Neuron (in vitro differentiated cells): ENCODE data around the gene ANXA8.
"Not testable (repeated sequence)": the region's sequence is repeated elsewhere in the genome, so short reads cannot be mapped to it uniquely, and the experiment has no call there.

ENCODE experiments used
- H2AFZ ChIP-seq: one replicate; pipeline ENCODE4 v1.6.1; 2013; ENCODE audit warnings: low read depth, mild to moderate bottlenecking, inconsistent platforms, low read length, moderate library complexity
- H3K27me3 ChIP-seq: one replicate; pipeline ENCODE4 v1.6.1; 2013; ENCODE audit warnings: low read length; ENCODE audit not compliant: insufficient read depth
- H3K36me3 ChIP-seq: one replicate; pipeline ENCODE4 v1.6.1; 2013; ENCODE audit warnings: low read length; ENCODE audit not compliant: insufficient read depth
- H3K4me1 ChIP-seq: one replicate; pipeline ENCODE4 v1.6.1; 2013; ENCODE audit warnings: low read length; ENCODE audit not compliant: insufficient read depth
- H3K4me3 ChIP-seq: 2 replicates; pipeline ENCODE4 v1.5.1; 2013; ENCODE audit warnings: mild to moderate bottlenecking, low read length, moderate library complexity
- H3K9me3 ChIP-seq: one replicate; pipeline ENCODE4 v1.6.1; 2013; ENCODE audit warnings: low read length

The ANXA8 gene

DNA sequence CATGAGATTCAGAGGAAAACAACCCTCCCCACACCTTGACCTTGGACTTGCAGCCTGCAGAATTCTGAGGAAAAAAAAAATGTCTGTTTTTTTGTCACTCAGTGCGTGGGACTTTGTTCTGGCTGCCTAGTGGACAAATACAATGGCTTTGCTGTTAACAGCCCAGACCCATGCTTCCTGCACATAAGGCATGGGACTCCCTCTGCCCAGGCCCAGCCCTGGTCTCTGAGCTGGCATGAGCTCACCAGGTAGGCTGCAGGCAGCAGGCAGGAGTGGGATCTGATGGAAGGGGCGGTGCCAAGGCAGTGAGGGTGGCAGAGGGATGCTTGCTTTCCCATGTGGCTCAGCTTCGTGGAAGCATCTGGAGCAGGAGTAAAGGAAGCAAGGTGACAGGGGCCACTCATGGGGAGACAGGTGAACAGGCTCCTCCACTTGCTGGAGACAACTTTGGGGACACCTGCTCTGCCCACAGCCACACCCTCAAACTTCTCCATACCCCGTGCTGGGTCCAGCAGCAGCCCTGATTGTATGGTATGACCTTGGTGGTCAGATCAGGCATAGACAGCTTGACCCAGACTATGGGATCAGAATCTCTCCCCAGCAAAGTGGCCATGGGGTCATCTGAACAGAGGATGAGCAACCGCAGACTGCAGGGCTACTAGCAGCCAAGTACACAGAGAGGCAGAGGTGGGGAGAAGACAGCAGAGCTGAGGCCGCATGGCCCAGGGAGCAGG, 27.0 kb downstream of the ANXA8 start:
- Histone ChIP-seq H3K27me3 (peaks cover 18% of the 10 kb centered on the region), H2AFZ (no peak overlapping the region), H3K36me3 (no peaks in the 10 kb centered on the region), H3K4me3 (no peak overlapping the region), H3K4me1 (peaks cover 2% of the 10 kb centered on the region), H3K9me3 (no peaks in the 10 kb centered on the region)

DNA sequence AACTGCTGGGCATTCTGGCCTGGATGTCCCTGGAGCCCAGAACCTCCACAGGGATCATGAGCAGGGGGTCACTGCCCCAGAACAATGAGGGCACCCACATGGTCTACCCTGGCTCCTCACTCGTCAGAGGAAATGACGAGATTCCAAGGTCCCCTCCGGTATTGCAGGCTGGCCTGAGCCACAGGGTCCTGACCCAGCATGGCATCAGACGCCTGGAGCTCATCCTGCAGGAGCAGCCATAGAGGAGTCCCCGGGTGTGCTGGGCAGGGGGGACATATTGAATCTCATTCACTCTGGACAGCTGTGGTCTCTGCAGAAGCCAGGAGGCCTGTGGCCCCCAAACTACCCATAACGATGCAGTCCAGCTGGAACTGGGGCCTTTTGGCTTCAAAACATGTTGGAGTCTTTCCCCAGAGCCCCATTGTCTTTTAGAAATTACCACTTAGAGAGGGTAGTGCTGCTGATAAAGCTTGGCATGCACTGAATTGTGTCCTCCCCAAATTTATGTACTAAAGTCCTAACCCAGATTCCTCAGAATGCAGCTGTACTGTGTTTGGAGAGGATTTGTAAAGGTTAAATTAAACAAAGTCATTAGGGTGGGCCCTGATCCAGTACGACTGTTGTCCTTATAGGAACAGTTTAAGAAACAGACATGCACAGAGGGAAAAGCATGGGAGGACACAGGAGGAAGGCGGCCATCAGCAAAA, 27.7 kb downstream of the ANXA8 start:
- no peaks in the 10 kb centered on the region for H3K36me3 ChIP-seq
- no peak overlapping the region for H2AFZ ChIP-seq
- H3K27me3 ChIP-seq, result peaks cover 18% of the 10 kb centered on the region
- no peak overlapping the region for H3K4me3 ChIP-seq
- no peaks in the 10 kb centered on the region for H3K9me3 ChIP-seq
- peaks cover 2% of the 10 kb centered on the region for H3K4me1 ChIP-seq

DNA sequence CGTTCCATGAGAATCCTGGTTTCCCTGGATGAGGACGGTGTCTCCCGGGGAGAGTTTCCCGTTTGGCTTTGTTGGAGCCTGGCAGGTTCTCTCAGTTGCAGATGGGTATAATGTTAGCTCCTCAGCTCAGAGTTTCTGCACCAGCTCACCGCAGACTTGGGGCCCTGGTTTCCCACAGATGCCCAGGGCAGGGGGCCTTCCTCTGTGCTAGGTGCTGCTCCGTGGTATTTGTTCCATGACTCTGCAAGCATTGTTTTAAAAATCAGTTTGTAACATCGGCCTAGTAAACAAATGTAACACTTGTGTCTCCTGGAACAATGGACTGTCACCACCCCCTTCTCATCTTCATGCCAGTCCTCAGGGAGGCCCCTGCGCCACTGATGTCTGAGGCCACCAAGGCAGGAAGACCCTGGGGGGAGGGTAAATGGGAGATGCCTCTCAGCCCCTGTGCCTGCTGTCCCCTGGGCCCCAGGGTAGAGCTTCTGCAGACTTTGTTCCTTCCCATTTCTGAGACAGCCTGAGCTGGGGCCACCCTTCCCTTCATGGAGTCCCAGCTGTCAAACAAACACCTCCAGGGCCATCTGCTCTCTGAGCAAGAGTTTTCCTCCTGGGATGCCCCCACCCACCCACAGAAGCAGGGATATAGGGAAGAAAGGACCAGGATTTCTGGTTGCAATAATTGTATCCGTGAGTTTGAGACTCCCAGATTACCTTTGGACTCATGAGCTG, 28.4 kb downstream of the ANXA8 start:
- not testable (repeated sequence) for H2AFZ ChIP-seq, H3K36me3 ChIP-seq, H3K9me3 ChIP-seq, H3K4me3 ChIP-seq, H3K4me1 ChIP-seq
- H3K27me3 ChIP-seq, result peaks cover 20% of the 10 kb centered on the region

DNA sequence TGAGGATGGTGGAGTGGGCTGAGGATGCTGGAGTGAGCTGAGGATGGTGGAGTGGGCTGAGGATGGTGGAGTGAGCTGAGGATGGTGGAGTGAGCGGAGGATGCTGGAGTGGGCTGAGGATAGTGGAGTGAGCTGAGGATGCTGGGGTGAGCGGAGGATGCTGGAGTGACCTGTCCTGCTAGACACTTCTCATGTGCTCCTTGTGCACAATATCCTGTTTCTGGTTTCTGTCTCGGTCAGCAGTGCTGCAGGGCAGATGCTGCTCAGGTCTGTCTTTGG, 29.2 kb downstream of the ANXA8 start:
- Histone ChIP-seq H3K36me3 (no peaks in the 10 kb centered on the region), H3K27me3 (peaks cover 26% of the 10 kb centered on the region), H3K9me3 (no peaks in the 10 kb centered on the region)

DNA sequence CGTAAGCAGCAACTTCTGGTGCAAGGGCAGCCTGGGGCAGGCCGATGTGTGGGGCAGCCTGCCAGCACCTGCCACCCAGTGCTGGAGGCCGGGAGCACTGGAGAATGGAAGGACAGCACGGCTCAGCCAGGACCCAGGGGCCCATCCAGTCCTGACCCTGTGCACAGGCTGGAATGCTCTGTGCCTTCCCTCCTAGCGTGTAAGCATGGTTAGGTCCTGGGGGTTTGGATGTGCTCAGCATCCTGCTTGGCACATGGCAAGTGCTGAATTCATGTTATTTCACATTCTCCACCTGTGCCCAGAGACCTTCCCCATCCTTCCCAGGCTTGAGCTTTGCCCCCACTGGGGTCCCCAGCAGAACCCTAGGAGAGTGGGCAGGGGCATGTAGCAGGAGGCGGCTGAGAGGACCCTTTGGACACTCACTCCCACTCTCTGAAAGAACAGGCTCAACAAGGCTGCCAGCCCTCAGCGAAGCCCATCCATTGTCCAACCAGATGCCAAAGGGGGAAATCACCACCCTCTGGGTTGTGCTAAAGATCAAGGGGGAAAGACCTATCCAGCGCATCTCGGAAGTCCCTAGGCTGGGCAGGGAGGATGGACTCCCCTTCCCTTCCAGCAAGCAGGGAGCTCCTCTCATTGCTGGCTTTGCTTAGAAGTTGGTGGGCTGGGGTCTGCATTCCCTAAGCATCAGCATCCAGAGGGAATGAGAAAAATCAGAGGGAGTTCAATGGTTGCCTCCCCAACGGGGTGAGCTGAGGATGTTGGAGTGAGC, 29.7 kb downstream of the ANXA8 start:
- no peaks in the 10 kb centered on the region for H3K9me3 ChIP-seq
- H3K4me1 ChIP-seq, result no peaks in the 10 kb centered on the region
- H3K36me3 ChIP-seq, result no peaks in the 10 kb centered on the region
- no peak overlapping the region for H2AFZ ChIP-seq
- no peak overlapping the region for H3K4me3 ChIP-seq
- peaks cover 28% of the 10 kb centered on the region for H3K27me3 ChIP-seq

More for the DNA sequence above, 29.2 kb downstream of the ANXA8 start:
- Histone ChIP-seq H2AFZ (no peak overlapping the region), H3K4me3 (no peak overlapping the region), H3K4me1 (no peaks in the 10 kb centered on the region)

DNA sequence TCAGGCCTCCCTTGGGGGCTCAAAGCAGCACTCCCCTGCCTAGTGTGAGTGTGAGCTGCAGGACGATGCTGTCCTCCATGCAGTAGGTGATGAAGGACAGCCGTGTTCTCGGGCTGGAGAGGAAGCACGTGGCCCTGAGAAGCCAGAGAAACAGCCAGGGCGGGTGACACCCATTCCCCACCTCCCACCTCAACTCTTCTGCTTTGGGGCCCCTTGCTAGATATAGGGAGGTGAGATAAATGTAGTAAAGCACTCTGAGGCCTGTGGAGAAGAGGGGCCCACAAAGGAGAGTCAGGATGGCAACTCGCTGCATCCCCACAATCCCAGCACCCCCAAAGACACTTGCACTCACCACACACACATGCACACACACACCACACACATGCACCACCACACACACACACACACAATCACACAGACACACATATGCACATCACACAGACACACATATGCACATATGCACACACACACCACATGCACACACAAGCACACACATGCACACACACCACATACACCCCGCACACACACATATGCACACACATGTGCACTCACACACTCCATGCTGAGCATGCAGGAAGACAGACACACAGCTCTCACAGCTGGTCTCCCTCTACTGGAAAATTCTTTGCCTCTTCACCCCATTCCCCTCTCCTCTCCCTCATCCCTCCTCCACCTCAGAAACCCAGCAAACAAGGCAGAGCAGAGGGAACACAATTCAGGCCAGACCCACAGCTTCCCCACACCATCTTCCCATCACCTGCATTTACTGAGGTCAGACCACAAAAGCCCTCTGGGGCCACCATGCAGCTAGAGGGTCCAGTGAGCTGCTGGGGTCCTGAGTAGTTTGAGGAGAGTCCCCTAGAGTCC, 30.5 kb downstream of the ANXA8 start:
- H2AFZ ChIP-seq, result no peak overlapping the region
- H3K9me3 ChIP-seq, result no peaks in the 10 kb centered on the region
- no peaks in the 10 kb centered on the region for H3K4me1 ChIP-seq
- H3K4me3 ChIP-seq, result no peak overlapping the region
- peaks cover 28% of the 10 kb centered on the region for H3K27me3 ChIP-seq
- H3K36me3 ChIP-seq, result no peaks in the 10 kb centered on the region

DNA sequence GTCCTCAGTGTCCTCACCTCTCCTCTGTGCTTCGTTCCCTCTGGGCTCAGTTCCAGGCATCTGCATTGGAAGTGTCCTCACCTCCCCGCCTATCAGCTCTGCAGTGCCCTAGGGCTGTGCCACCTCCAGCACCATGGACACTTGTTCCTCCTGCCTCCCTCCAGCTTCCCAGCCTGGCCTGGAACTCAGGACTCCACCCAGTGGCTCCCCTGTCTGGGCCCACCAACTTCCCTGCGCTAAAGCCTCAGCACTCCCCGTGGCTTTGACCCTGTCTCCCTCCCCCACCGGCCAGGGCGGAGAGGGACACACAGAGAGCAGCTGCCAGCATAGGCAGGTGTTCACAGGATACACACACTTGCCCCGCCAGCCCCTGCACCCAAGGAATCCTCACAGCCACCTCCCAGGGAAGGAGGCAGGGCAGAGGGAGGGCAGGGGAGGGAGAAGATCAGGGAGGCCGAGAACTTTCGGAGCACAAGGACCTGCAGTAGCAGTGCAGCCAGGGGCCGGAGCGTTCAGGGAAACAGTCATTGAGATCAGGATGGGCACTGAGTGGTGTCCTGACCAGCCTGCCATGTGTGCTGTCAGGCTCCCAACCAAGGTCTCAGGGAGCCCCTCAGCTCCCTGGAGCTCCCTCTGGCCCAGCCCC, 31.3 kb downstream of the ANXA8 start:
- H3K4me3 ChIP-seq, result no peak overlapping the region
- H2AFZ ChIP-seq, result no peak overlapping the region
- peaks cover 26% of the 10 kb centered on the region for H3K27me3 ChIP-seq
- H3K9me3 ChIP-seq, result no peaks in the 10 kb centered on the region
- H3K4me1 ChIP-seq, result no peaks in the 10 kb centered on the region
- H3K36me3 ChIP-seq, result no peaks in the 10 kb centered on the region

DNA sequence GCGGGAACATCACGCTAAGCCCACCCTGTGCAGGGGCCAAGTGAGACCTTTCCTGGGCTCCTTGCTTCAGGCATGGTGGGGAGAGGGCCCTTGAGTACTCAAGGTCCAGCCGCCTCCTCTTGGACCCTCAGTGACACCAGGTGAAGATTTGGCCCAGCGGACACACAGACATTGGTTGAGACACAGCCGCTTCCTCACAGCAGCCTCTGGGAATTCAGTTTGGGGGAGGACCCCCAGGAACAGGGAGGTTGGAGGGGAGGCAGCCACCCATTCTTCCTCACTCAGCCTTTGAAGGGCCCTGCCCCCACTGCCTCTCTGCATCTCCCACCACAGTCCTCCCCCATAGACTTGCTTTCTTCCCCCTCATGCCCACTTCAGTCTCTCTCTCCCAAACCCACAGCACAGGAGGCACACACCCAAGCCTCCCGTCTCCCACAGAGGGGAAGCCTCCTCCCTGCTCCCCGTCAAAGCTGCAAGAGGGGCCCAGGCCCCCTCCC, 31.9 kb downstream of the ANXA8 start:
- H3K27me3 ChIP-seq, result peaks cover 26% of the 10 kb centered on the region
- no peak overlapping the region for H2AFZ ChIP-seq
- no peaks in the 10 kb centered on the region for H3K4me1 ChIP-seq
- H3K36me3 ChIP-seq, result no peaks in the 10 kb centered on the region
- H3K4me3 ChIP-seq, result no peak overlapping the region
- no peaks in the 10 kb centered on the region for H3K9me3 ChIP-seq

DNA sequence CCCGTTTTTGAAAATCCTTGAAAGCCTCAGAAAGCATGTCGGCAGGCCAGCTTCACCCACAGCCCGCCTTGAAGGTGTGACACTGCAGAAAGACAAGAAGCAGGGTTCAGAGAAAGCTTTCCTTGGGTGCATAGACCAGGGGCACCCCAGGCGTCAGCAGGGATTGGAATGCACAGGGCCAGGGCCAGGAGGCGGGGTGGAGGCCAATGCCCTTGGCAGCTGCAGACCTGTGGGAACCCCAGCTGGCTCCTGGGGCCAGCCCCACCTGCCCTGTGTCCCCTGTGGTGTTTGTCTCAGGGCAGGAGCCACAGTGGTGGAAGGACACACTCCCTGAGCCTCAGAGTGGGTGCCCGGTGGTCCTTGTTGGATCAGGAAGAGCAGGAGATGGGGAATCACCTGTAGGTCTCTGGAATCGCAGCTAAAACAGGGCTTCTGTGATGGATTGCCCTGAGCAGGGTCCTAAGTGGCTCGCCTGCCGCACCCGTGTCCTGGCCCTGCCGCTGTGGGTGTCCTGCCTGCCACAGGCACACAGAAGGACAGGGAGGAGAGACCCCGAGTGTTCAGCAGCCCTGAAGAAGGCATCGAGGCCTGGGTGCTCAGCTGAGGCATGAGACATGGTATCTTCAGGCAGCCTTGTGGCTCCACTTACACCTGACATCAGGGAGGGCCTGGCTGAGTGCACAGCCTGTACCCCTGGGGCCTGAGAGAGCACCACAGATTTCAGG, 32.5 kb downstream of the ANXA8 start:
- Histone ChIP-seq H3K27me3 (peaks cover 26% of the 10 kb centered on the region), H2AFZ (no peak overlapping the region), H3K4me1 (no peaks in the 10 kb centered on the region), H3K9me3 (no peaks in the 10 kb centered on the region), H3K36me3 (no peaks in the 10 kb centered on the region), H3K4me3 (no peak overlapping the region)

DNA sequence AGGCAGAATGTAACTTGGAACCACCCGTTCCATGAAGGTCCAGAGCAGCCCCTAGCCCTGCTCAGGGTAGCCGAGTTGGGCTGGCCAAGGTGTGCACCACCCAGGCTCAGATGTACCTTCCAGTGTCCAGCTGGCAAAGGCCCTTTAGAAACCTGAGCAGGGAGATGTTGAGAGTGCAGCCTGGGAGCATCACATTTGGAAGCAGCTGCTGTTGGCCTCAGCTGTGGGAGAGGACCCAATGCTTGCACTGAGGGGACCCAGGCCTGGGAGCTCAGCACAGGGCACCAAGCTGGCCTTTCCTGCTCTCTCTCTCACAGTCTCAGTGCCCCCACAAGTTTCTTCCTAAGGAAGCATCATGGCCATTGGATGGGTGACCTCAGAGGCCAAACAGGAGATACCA, 33.5 kb downstream of the ANXA8 start:
- no peaks in the 10 kb centered on the region for H3K36me3 ChIP-seq
- no peak overlapping the region for H2AFZ ChIP-seq
- no peaks in the 10 kb centered on the region for H3K9me3 ChIP-seq
- H3K27me3 ChIP-seq, result peaks cover 26% of the 10 kb centered on the region
- no peaks in the 10 kb centered on the region for H3K4me1 ChIP-seq
- H3K4me3 ChIP-seq, result no peak overlapping the region

DNA sequence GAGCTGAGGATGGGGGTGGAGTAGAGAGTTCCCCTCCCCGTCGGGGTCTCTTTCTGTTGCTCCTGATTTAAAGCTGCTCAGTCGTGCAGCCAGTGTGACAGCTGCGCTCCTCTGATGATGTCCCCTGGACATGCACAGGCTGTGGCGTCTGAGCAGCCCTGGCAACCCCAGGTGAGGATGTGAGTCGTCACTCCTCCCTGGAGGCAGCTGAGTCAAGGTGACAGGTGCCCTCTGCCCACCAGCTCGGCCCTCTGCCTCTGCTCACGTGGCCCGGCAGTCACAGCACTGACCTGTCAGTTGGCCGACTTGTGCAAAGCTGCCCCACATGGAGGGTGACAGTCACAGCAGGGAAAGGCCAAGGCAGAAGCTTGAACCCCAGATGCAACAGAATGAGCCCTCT, 33.9 kb downstream of the ANXA8 start:
- H3K27me3 ChIP-seq, result peaks cover 26% of the 10 kb centered on the region
- no peak overlapping the region for H3K4me3 ChIP-seq
- H3K4me1 ChIP-seq, result no peaks in the 10 kb centered on the region
- no peaks in the 10 kb centered on the region for H3K36me3 ChIP-seq
- H3K9me3 ChIP-seq, result no peaks in the 10 kb centered on the region
- H2AFZ ChIP-seq, result no peak overlapping the region
